Activated CD8-positive, alpha-beta memory T cell treated with anti-CD3 and anti-CD28 coated beads, Interleukin-2, amount 10 ng/mL, durations not matched to agents 7 days and 5 days (primary cell): ENCODE measurements around the gene KCNAB2. TPM values are rescaled to one million over a fixed set of nuclear protein-coding genes. Genes with fewer than 3 reads are reported as not detected.
A peak's percentile ranks its signal among the peaks of the same experiment; 100 is the strongest.

Experiments used
- ATAC-seq: fragments of 150-1000 bp; cut with Tn5 transposase; one replicate; pipeline ENCODE4 v1.10.0; 2021; ENCODE audit warnings: moderate library complexity
- CTCF ChIA-PET: fragments of 350-600 bp; sonication (Branson Sonifier 250); formaldehyde crosslinking; loops from one replicate; lab custom pipeline; 2021; ENCODE audit warnings: antibody characterized with exemption; lab: Charles Lee
- DNase-seq: peaks from one replicate; pipeline ENCODE4 v3.0.0-alpha.2; 2020
- H3K27ac Mint-ChIP-seq: one replicate; pipeline ENCODE4 v1.8.0; 2021; ENCODE audit warnings: mild to moderate bottlenecking, mixed read lengths
- H3K27me3 Mint-ChIP-seq: one replicate; pipeline ENCODE4 v1.8.0; 2021; ENCODE audit warnings: mixed read lengths
- H3K36me3 Mint-ChIP-seq: one replicate; pipeline ENCODE4 v1.8.0; 2021; ENCODE audit warnings: mild to moderate bottlenecking, mixed read lengths
- H3K4me1 Mint-ChIP-seq: one replicate; pipeline ENCODE4 v1.8.0; 2021; ENCODE audit warnings: mixed read lengths
- H3K4me3 Mint-ChIP-seq: one replicate; pipeline ENCODE4 v1.8.0; 2021; ENCODE audit warnings: mild to moderate bottlenecking, moderate library complexity, mixed read lengths
- H3K9me3 Mint-ChIP-seq: one replicate; pipeline ENCODE4 v1.8.0; 2022; ENCODE audit warnings: low read depth, mixed read lengths
- total RNA-seq, 2 experiments: library from RNA; stranded (reverse); gene quantifications; one replicate each; pipeline ENCODE4 v1.2.3, GENCODE V29; 2021

The KCNAB2 gene
- total RNA-seq, 2 experiments from 2014 or later: 248 to 368 TPM

DNA sequence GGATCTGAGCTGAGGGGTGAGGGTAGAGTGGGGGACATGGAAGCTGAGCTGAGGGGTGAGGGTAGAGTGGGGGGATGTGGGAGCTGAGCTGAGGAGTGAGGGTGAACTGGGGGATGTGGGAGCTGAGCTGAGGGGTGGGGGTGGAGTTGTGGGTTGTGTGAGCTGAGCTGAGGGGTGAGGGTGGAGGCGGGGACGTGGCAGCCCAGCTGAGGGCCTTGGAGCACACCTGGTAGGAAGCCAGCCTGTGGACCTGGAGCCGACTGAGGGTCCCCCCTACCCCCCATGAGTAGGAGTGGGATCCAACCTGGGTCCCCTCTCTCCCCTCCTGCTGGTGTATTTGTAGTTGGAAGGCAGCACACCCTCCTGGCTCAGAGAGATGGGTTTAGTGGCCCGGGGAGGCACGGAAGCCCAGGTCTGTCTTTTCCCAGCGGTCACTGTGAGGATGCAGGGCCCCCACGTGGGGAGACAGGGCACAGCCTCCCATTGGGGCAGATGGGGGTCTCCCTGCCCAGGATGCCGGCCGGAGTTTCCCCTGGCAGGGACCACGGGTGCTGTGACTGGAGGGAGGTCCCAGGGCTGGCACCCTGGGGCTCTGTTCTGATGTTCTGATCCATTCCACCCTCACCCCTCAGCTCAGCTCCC, 40.3 kb upstream of the KCNAB2 start:
- DNase-seq (no peak), ATAC-seq (no peak)
- H3K4me3 Mint-ChIP-seq: no peak overlapping the region
- H3K9me3 Mint-ChIP-seq: no peaks in the 10 kb centered on the region
- peaks cover 38% of the 10 kb centered on the region for H3K4me1 Mint-ChIP-seq
- H3K27me3 Mint-ChIP-seq: no peaks in the 10 kb centered on the region
- CTCF ChIA-PET: no interaction called here
- H3K27ac Mint-ChIP-seq: no peak overlapping the region
- peaks cover 4% of the 10 kb centered on the region for H3K36me3 Mint-ChIP-seq

- no peak overlapping the region for H3K4me3 Mint-ChIP-seq
- CTCF ChIA-PET: interaction anchor here (1.5 kb wide), 1 partner anchor 19 kb away, joined by 4 read pairs; no protein-coding TSS in a partner anchor
- no peaks in the 10 kb centered on the region for H3K9me3 Mint-ChIP-seq
- H3K4me1 Mint-ChIP-seq: peaks cover 38% of the 10 kb centered on the region
- no peak for DNase-seq
- peaks cover 4% of the 10 kb centered on the region for H3K36me3 Mint-ChIP-seq
- peak; percentile 15 for ATAC-seq
- no peaks in the 10 kb centered on the region for H3K27me3 Mint-ChIP-seq
- H3K27ac Mint-ChIP-seq: peak overlapping the region; percentile 37
These were observed 38.8 kb upstream of the KCNAB2 start for GRCh38 chr1:6006882-6007281.

- no peak overlapping the region for H3K4me3 Mint-ChIP-seq
- H3K36me3 Mint-ChIP-seq: peaks cover 4% of the 10 kb centered on the region
- peak overlapping the region; percentile 37 for H3K27ac Mint-ChIP-seq
- H3K27me3 Mint-ChIP-seq: no peaks in the 10 kb centered on the region
- H3K9me3 Mint-ChIP-seq: no peaks in the 10 kb centered on the region
- peaks cover 36% of the 10 kb centered on the region for H3K4me1 Mint-ChIP-seq
- CTCF ChIA-PET: interaction anchor here (1.5 kb wide), 1 partner anchor 18 kb away, joined by 4 read pairs; no protein-coding TSS in a partner anchor
- peak; percentile 84 for ATAC-seq
- DNase-seq: peak; percentile 61
These were observed 38.2 kb upstream of the KCNAB2 start for GRCh38 chr1:6007318-6008083.

GRCh38 chr1:6008084-6008415, 37.6 kb upstream of the KCNAB2 start:
- ATAC-seq (no peak), DNase-seq (no peak)
- Mint-ChIP-seq H3K4me1 (peaks cover 39% of the 10 kb centered on the region), H3K27me3 (no peaks in the 10 kb centered on the region), H3K36me3 (peaks cover 4% of the 10 kb centered on the region), H3K27ac (no peak overlapping the region), H3K4me3 (no peak overlapping the region), H3K9me3 (no peaks in the 10 kb centered on the region)
- CTCF ChIA-PET: no interaction called here

DNA sequence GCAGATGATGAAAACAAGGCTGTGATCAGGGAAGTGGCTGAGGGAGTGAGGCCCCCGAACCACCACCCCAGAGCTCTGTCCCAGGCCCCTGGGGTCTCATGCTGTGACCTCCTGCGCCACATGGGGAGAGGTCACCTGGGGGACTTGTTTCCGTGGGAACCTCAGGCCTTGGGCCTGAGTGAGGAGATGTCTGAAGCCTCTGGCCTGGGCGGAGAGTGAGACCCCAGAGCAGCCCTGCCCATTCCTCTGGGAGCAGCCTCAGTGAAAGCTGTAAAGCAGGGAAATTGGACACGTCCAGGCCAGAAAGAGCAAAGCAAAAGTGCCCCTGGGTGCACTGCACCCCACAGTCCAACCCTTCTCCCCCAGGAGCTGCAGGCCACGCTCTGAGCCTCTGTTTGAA, 37.0 kb upstream of the KCNAB2 start:
- no peak overlapping the region for H3K27ac Mint-ChIP-seq
- no peak overlapping the region for H3K4me3 Mint-ChIP-seq
- H3K4me1 Mint-ChIP-seq: peaks cover 36% of the 10 kb centered on the region
- H3K27me3 Mint-ChIP-seq: no peaks in the 10 kb centered on the region
- CTCF ChIA-PET: no interaction called here
- no peaks in the 10 kb centered on the region for H3K9me3 Mint-ChIP-seq
- no peak for DNase-seq
- peaks cover 1% of the 10 kb centered on the region for H3K36me3 Mint-ChIP-seq
- no peak for ATAC-seq

GRCh38 chr1:6009120-6010040, 36.3 kb upstream of the KCNAB2 start:
- DNase-seq: no peak
- no peak overlapping the region for H3K27ac Mint-ChIP-seq
- CTCF ChIA-PET: no interaction called here
- H3K36me3 Mint-ChIP-seq: peaks cover 1% of the 10 kb centered on the region
- no peak overlapping the region for H3K4me3 Mint-ChIP-seq
- no peaks in the 10 kb centered on the region for H3K27me3 Mint-ChIP-seq
- H3K9me3 Mint-ChIP-seq: no peaks in the 10 kb centered on the region
- no peak for ATAC-seq
- H3K4me1 Mint-ChIP-seq: peaks cover 36% of the 10 kb centered on the region

GRCh38 chr1:6010554-6010953, 35.1 kb upstream of the KCNAB2 start:
- Mint-ChIP-seq H3K27me3 (no peaks in the 10 kb centered on the region), H3K4me3 (no peak overlapping the region), H3K9me3 (no peaks in the 10 kb centered on the region), H3K4me1 (peaks cover 31% of the 10 kb centered on the region), H3K27ac (no peak overlapping the region), H3K36me3 (peaks cover 6% of the 10 kb centered on the region)
- CTCF ChIA-PET: interaction anchor here (1.3 kb wide), 1 partner anchor 14 kb away, joined by 3 read pairs; no protein-coding TSS in a partner anchor
- ATAC-seq (no peak), DNase-seq (no peak)

- Mint-ChIP-seq H3K9me3 (no peaks in the 10 kb centered on the region), H3K27ac (peak overlapping the region; percentile 56), H3K36me3 (peaks cover 6% of the 10 kb centered on the region), H3K27me3 (no peaks in the 10 kb centered on the region), H3K4me3 (no peak overlapping the region), H3K4me1 (peaks cover 30% of the 10 kb centered on the region)
- ATAC-seq (no peak), DNase-seq (no peak)
- CTCF ChIA-PET: interaction anchor here (1.3 kb wide), 1 partner anchor 13 kb away, joined by 3 read pairs; no protein-coding TSS in a partner anchor
These were observed 34.3 kb upstream of the KCNAB2 start for GRCh38 chr1:6011161-6011945.

DNA sequence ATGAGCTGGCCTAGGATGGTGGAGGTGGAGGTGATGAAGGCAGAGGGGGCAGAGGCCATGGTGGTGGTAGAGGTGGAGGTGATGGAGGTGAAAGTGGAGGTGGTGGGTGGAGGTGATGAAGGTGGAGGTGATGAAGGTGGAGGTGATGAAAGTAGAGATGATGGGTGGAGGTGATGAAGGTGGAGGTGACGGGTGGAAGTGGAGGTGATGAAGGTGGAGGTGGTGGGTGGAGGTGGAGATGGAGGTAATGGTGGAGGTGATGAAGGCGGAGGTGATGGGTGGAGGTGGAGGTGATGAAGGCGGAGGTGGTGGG, 33.8 kb upstream of the KCNAB2 start:
- no peak for DNase-seq
- CTCF ChIA-PET: no interaction called here
- H3K9me3 Mint-ChIP-seq: no peaks in the 10 kb centered on the region

DNA sequence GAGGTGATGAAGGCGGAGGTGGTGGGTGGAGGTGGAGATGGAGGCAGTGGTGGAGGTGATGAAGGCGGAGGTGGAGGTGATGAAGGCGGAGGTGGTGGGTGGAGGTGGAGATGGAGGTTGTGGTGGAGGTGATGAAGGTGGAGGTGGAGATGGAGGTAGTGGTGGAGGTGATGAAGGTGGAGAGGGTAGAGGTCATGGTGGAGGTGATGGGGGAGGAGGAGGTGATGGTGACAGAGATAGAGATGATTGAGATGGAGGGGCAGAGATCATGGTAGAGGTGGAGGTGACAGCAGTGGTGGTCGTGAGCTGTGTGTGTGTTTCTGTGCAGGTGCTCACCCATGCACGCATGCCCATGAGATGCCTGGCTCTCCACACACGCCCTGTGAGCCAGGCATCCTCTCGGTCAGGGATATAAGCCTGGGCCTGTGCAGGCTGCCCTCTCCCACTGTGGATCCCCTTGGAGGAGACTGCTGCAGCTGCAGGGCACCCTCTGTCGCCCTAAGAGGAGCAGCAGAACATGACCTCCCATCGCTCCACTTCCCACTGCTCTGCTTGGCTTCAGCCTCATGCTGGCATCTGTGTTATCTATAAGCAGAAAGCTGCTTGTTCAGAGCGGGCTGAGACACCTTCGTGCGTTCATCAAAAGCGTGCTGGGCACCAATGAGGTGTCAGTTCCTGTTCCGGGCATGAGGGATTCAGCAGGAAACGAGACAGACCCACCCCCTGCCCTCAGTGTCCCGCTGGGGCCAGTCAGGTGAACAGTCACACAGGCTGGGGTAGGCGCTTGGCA, 33.0 kb upstream of the KCNAB2 start:
- H3K4me3 Mint-ChIP-seq: no peak overlapping the region
- CTCF ChIA-PET: no interaction called here
- H3K9me3 Mint-ChIP-seq: no peaks in the 10 kb centered on the region
- H3K27me3 Mint-ChIP-seq: no peaks in the 10 kb centered on the region
- H3K4me1 Mint-ChIP-seq: peaks cover 19% of the 10 kb centered on the region
- peaks cover 12% of the 10 kb centered on the region for H3K36me3 Mint-ChIP-seq
- DNase-seq (no peak), ATAC-seq (peak; percentile 26)
- peak overlapping the region; percentile 24 for H3K27ac Mint-ChIP-seq

More for the DNA sequence above, 33.8 kb upstream of the KCNAB2 start:
- no peak overlapping the region for H3K4me3 Mint-ChIP-seq
- peak overlapping the region; percentile 56 for H3K27ac Mint-ChIP-seq
- no peak for ATAC-seq
- H3K27me3 Mint-ChIP-seq: no peaks in the 10 kb centered on the region
- peaks cover 8% of the 10 kb centered on the region for H3K36me3 Mint-ChIP-seq
- peaks cover 27% of the 10 kb centered on the region for H3K4me1 Mint-ChIP-seq

DNA sequence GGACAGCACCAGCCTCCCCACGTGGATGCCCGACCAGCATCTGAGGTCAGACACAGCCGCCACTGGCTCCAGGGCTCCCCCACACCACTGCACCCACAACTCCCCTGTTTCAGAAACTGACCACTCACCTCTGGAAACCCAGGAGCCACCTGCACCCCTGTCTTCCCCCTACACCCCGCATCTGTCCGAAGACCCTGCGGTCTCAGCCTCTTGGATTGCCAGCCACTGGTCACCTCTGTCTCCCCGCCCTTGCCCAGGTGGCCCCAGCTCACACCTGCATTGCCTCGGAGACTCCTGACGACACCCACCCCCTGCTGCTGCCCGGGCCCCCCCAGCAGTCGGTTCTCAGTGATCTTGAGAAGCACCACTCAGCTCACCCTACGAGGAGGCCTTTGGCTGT, 32.2 kb upstream of the KCNAB2 start:
- no peaks in the 10 kb centered on the region for H3K27me3 Mint-ChIP-seq
- CTCF ChIA-PET: no interaction called here
- peaks cover 11% of the 10 kb centered on the region for H3K36me3 Mint-ChIP-seq
- H3K4me1 Mint-ChIP-seq: peaks cover 14% of the 10 kb centered on the region
- H3K4me3 Mint-ChIP-seq: no peak overlapping the region
- H3K9me3 Mint-ChIP-seq: no peaks in the 10 kb centered on the region
- no peak overlapping the region for H3K27ac Mint-ChIP-seq
- no peak for DNase-seq
- ATAC-seq: no peak
